Measurements from ENCODE around the gene NRIP1.

GRCh38 chr21:14945176-14945575 lies 119.6 kb downstream of the NRIP1 start:
- TF ChIP-seq CTCF (IDR thresholded peaks at IDR 0.05; ENCODE audit: low read length) (no peak), EZH2phosphoT487 (IDR thresholded peaks at IDR 0.05; ENCODE audit: low read length) (no peak), EZH2 (optimal IDR thresholded peaks at IDR 0.05; ENCODE audit: low read depth, low read length) (no peak)
